Amniotic stem cell (primary cell): Measurements from ENCODE around the gene KCNN3.
A peak's percentile ranks its signal among the peaks of the same experiment; 100 is the strongest.
"Not testable (repeated sequence)": the region's sequence is repeated elsewhere in the genome, so short reads cannot be mapped to it uniquely, and the experiment has no call there.

Source experiments
- DNase-seq: peaks from one replicate; lab custom pipeline; 2025; lab: John Stamatoyannopoulos, UW

KCNN3 gene

GRCh38 chr1:154703170-154703569, 166.9 kb downstream of the KCNN3 start:
- DNase-seq = no peak

DNA sequence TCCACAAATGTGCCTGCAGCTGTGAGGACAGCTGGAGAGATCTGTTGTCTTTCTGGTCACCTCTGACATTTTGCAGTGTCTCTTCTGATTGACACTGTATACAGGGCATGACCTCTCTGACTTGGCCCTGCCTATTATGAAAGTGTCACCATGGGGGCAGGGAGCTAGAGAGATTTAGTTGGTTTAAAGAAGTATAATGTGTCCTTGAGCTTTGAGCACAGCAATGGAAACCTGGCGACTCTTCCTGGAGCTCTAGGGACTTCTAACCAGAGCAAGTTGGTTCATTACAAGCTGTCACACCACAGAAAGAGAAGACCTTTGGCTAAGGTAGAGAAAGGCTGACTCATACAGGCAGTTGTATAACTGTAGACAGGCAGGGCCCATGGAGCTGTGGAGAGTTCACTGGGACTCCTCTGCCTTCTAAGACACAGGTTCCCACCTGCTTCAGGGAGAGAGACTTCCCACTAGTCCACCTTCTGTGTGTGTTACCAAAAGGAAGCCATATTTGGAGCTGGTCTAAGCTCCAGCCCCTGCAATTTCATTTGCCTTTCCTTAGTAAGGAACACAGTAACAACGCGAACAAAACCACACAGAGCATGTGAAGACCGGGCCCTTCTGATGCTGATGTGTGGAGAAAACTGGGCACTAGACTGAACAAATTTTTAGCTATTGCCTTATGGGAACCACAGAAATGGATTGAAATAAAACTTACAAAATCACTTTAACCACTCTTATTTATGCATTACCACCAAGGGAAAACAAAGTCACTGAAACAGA, 171.6 kb downstream of the KCNN3 start:
- DNase-seq = no peak

DNA sequence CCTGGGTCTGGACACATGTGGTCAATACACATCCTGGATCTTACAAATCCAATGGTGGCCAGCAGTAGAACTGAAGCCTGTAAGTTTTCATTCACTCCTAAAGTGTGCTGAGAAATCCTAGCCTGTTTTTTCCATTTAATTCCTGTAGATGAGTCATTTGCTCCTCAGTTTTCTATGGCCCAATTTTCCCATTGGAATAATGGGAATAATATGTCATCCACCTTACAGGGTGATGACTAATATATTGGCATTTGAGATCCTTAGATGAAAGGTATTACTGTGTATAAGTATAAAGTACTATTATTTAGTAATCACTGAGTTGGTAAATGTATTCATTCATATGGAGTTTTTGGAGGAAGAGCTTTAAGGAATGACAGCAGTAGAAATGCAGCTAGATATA, 172.4 kb downstream of the KCNN3 start:
- no peak for DNase-seq

DNA sequence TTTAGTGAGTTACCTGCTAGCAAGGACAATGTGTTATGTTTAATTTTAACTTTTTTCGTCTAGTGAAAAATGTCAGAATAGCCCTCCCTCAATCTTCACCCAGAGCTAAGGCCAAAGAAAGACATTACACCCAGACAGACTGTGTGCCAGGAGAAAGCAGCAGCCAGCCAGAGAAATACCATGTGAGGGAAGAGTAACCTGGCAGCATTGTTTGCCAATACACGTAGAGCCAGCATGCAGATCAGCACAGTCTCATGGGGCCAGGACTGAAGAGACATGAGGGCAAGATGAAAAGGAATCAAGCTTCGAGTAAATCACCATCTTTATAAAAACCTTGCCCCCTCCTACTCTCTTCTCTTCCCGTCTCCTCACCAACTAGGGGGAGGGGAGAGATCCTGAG, 173.6 kb downstream of the KCNN3 start:
- DNase-seq = no peak

DNA sequence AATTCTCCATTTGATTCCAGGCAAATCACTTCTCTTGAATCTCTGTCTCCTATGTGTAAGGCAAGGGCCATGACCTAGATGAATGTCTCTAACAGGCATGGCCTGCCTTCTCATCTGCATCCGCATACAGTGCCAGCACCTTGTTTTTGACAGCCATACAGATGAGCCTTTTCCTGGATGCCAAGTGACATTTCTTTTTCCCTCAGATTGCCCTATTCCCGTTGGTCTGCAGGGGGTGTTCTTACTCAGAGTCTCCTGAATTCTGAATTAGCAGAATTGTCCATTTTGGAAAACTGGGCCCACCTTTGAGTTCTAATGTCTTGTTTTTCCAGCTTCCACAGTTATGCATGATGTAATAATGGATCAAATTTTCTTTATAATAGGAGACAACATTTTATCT, 174.1 kb downstream of the KCNN3 start:
- no peak for DNase-seq

GRCh38 chr1:154694995-154695394, 175.1 kb downstream of the KCNN3 start:
- DNase-seq = no peak

GRCh38 chr1:154689083-154689482, 181.0 kb downstream of the KCNN3 start:
- DNase-seq = no peak

- DNase-seq = no peak
Observed at GRCh38 chr1:154686507-154686906, 183.6 kb downstream of the KCNN3 start.

DNA sequence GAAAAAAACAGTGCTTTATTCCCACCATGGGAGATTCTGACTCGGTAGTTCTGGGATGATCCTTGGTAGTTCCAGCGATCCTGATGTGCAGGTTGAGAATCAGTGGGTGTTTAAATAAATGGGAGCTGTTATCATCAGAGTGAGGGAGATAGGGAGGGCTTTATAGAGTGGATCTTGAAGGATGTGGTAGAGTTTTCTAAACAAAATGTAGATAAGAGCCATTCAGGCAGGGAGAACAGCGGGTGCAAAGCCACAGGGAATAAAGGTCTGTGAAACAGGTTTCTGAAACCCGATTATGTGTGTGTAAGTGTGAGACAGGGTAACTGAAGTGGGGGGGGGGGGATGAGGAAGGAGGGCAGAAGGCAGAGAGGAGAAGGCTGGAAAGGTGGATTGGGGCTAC, 186.3 kb downstream of the KCNN3 start:
- DNase-seq = no peak

DNA sequence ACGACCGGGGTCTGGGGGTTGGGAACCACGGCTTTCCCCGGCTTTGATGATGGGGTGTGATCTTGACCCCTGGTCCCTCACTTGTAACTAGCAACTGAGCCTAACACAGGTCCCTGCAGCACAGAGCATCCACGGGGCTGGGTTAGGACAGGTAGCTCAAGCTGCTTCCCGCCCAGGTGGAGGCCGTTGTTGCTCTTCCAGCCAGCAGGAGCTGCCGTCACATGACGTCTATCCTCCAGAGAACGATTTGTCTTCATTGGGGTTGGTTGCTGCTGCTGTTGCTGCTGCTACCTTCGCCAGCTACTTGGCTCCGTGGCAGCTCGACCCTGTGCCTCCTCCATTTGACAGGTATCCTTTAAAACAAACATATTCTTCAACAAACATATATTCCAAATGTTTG, 187.8 kb downstream of the KCNN3 start:
- no peak for DNase-seq

DNA sequence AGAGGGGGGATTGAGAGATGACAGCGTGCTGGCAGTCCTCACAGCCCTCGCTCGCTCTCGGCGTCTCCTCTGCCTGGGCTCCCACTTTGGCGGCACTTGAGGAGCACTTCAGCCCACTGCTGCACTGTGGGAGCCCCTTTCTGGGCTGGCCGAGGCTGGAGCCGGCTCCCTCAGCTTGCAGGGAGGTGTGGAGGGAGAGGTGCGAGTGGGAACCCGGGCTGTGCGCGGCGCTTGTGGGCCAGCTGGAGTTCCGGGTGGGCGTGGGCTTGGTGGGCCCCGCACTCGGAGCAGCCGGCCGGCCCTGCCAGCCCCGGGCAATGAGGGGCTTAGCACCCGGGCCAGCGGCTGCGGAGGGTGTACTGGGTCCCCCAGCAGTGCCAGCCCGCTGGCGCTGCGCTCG, 192.2 kb downstream of the KCNN3 start:
- not testable (repeated sequence) for DNase-seq

DNA sequence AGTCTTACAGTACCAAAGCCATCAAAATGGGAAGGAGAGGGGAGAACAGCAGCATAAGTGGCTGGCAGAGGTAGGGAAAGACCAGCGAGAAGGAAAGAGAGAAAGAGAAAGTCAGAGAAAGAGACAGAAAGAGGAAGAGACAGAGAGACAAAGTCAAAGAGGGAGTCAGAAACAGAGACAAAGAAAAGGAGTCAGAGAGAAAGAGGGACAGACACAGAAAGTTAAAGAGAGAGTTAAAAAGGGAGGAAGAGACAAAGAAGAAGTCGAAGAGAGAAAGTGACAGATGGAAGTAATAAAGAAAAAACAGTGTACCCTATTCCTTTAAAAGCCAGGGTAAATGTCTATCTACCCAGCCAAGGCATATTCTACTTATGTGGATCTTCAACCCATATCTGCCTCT, 193.2 kb downstream of the KCNN3 start:
- not testable (repeated sequence) for DNase-seq

- DNase-seq = not testable (repeated sequence)
Observed at GRCh38 chr1:154674456-154674855, 195.6 kb downstream of the KCNN3 start.

DNA sequence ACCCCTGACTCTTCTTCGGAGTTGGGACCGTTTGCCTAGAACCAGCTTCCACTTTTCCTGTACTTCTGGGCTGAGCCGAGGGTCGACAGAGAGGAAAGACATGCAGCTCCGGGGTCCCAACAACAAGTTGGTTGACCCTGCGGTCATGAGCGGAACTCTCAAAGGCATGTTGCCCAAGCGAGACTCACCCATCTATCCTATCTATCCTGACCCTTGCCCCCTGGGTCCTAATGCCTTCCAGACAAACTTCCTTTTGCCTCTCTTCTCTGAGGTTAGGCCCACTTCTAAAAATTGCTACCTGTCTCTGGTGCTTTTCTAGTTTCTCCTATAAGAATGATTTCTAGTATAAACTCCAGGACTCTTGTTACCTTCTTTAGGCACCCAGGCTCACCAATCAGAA, 197.8 kb downstream of the KCNN3 start:
- not testable (repeated sequence) for DNase-seq

DNA sequence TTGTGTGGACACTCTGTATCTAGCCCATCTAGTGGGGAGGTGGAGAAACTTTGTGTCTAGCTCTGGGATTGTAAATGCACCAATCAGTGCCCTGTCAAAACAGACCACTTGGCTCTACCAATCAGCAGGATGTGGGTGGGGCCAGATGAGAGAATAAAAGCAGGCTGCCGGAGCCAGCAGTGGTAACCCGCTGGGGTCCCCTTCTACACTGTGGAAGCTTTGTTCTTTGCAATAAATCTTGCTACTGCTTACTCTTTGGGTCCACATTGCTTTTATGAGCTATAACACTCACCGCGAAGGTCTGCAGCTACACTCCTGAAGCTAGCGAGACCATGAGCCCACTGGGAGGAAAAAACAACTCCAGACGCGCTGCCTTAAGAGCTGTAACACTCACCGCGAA, 198.7 kb downstream of the KCNN3 start:
- not testable (repeated sequence) for DNase-seq

GRCh38 chr1:154670310-154671270, 199.5 kb downstream of the KCNN3 start:
- DNase-seq = not testable (repeated sequence)

DNA sequence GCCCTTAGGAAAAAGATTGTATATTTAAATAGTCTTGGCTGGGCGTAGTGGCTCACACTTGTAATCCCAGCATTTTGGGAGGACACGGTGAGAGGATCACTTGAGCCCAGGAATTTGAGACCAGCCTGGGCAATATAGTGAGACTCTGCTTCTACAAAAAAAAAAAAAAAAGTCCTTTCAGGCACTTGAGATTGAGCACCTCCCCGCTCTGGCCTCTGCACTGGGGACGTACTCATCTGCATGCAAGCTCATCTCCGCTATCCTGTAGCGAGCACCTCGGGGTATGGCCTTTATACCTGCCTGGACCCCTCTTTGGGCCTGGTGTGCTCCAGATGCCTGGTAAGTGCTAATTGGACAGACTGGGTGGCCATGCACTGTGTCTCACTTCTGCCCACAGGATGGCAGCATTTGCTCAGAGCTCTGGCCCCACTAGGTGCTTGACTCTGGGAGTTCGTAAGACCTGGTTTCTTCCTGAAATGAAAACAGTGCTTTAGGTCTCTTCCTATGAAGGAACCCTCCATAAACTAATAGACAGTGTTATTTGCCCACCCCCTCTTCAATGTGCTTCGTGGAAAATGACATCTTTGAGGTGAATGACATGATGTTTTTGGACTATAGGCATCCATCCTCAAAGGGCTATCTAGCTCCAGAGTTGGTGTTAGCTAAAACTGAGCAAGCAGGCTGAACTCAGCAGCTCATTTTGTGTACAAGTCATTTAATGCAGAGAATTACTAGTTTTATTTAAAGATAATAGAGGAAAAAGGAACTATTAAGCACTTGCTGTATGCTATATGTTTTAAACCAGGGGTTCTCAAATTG, 200.4 kb downstream of the KCNN3 start:
- peak; percentile 52 for DNase-seq

DNA sequence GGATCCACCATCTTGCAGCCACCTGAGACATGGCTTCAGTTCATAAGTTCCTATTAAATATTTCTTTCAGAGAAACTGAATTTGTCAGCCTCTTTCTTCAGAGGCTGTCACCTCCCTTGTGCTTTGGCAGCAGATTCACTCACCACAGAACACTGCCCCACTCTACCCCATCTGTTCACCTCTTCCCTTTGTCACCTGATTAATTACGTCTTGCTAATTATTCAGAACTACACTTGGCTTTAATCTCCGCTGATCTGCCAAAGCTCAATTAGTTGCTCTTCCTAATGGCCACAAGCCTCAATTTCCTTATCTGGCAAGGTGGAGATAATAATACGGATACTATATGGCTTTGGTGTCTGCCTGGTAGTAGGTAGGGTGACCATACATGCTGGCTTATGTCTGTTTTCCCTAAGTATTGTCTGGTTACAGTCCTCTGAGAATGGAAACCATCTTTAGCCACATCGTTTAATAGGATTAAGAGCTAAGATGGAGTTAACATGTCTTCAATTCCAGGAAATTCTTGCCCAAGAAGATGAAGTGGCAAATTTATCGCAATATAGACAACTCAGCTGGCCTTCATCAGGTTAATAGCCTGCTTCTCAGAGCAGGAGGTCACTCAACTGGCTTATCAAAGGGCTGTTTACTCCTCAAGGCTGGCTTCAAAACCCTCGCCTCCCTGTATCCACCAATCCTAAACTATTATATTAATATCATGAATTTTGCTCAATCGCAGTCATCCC, 203.9 kb downstream of the KCNN3 start:
- DNase-seq = no peak

GRCh38 chr1:154664331-154665002, 205.6 kb downstream of the KCNN3 start:
- no peak for DNase-seq

GRCh38 chr1:154663471-154664060, 206.5 kb downstream of the KCNN3 start:
- no peak for DNase-seq
